SIG-M5 treated with dmso at 0.1 percent for 504 hours (cell line): Measurements from ENCODE around the gene ZER1.
"Not testable (repeated sequence)": the region's sequence is repeated elsewhere in the genome, so short reads cannot be mapped to it uniquely, and the experiment has no call there.

ENCODE experiments used
- DNase-seq: peaks from one replicate; lab custom pipeline; 2025; ENCODE audit not compliant: unreplicated experiment; lab: John Stamatoyannopoulos, UW

ZER1 gene

GRCh38 chr9:128696923-128697707, 74.6 kb downstream of the ZER1 start:
- no peak for DNase-seq

GRCh38 chr9:128694344-128694743, 77.4 kb downstream of the ZER1 start:
- DNase-seq = no peak

GRCh38 chr9:128693738-128694137, 78.0 kb downstream of the ZER1 start:
- not testable (repeated sequence) for DNase-seq

GRCh38 chr9:128690684-128691034, 81.1 kb downstream of the ZER1 start:
- no peak for DNase-seq

GRCh38 chr9:128689820-128690683, 81.7 kb downstream of the ZER1 start:
- DNase-seq = no peak

GRCh38 chr9:128689293-128689774, 82.4 kb downstream of the ZER1 start:
- DNase-seq = no peak

- DNase-seq = peak; percentile 88
Observed at GRCh38 chr9:128688501-128689292, 83.0 kb downstream of the ZER1 start, which contains the start of gene SET. Gene SET (plus strand): TSS chr9:128689222. CDS start chr9:128689583, 361 bp downstream.

- DNase-seq = no peak
Observed at GRCh38 chr9:128687453-128687852, 84.3 kb downstream of the ZER1 start.

GRCh38 chr9:128685636-128686489, 85.9 kb downstream of the ZER1 start:
- peak; percentile 45 for DNase-seq

- peak; percentile 82 for DNase-seq
Observed at GRCh38 chr9:128684325-128685199, 87.2 kb downstream of the ZER1 start.

- no peak for DNase-seq
Observed at GRCh38 chr9:128684065-128684324, 87.7 kb downstream of the ZER1 start.

- DNase-seq = peak; percentile 46
Observed at GRCh38 chr9:128683340-128684064, 88.2 kb downstream of the ZER1 start.
